Mucosa of descending colon (tissue), 3 donors: ENCODE measurements around the gene AGPS. TPM values are rescaled to one million over a fixed set of nuclear protein-coding genes. Genes with fewer than 3 reads are reported as not detected.

ENCODE experiments used
- ATAC-seq: fragments of 200-7000 bp; cut with Tn5 transposase; one replicate; pipeline ENCODE4 v1.9.1; 2020; ENCODE audit warnings: mild to moderate bottlenecking, moderate library complexity
- DNase-seq, 3 donors: peaks; one replicate each; pipeline ENCODE4 v3.0.0-alpha.2; 2020
- H3K36me3 ChIP-seq: fragments of 200-600 bp; one replicate; pipeline ENCODE4 v1.8.0; 2021; ENCODE audit warnings: low read depth, mild to moderate bottlenecking
- H3K4me1 ChIP-seq: fragments of 200-600 bp; one replicate; pipeline ENCODE4 v1.8.0; 2021; ENCODE audit warnings: low read depth, mild to moderate bottlenecking
- H3K4me3 ChIP-seq: fragments of 200-600 bp; one replicate; pipeline ENCODE4 v1.8.0; 2021; ENCODE audit warnings: mild to moderate bottlenecking
- H3K9me3 ChIP-seq: fragments of 200-600 bp; one replicate; pipeline ENCODE4 v1.8.0; 2021; ENCODE audit warnings: mild to moderate bottlenecking
- CTCF ChIP-seq: fragments of 200-600 bp; IDR thresholded peaks from one replicate; pipeline ENCODE4 v1.8.0; 2022; ENCODE audit warnings: antibody characterized with exemption, mild to moderate bottlenecking
- intact Hi-C, 2 donors: fragments of 100-400 bp; cut with DNase I in 1 of 2; cut with micrococcal nuclease in 1 of 2; formaldehyde crosslinking; loops; one replicate each; pipeline versions ENCODE4 v1.11.0 to v1.11.1; 2022; cut with DNase I, micrococcal nuclease
- total RNA-seq, 3 donors: library from RNA; stranded (reverse); fragmentation: NEBNext Ultra II Directional in 2 of 3; extraction: Animal tissue kit (Norgen Biotek cat#: 25700) in 2 of 3; gene quantifications; one replicate each; pipeline versions ENCODE4 v1.2.1 to v1.2.4, GENCODE V29; 2021 to 2023
- donor health status: DM: no; HTN: no; CAD: no; lungs with moderate emphysema.
- donor health status: DM: no; HTN: no; CAD: no.
- donor health status: DM: no; HTN: yes; CAD: no.

AGPS gene
- total RNA-seq, 3 donors from 2014 or later, result 43.0 to 58.4 (median 48.7) TPM

- intact Hi-C loops, result no loop called here
- Histone ChIP-seq H3K9me3 (no peaks in the 10 kb centered on the region), H3K36me3 (no peaks in the 10 kb centered on the region), H3K4me1 (no peaks in the 10 kb centered on the region), H3K4me3 (no peak overlapping the region)
- ATAC-seq (no peak), DNase-seq (no peak)
- TF ChIP-seq CTCF, result no peak
Measured at GRCh38 chr2:177584030-177584692, 191.6 kb downstream of the AGPS start.

- Histone ChIP-seq H3K9me3 (no peaks in the 10 kb centered on the region), H3K36me3 (no peaks in the 10 kb centered on the region), H3K4me1 (no peaks in the 10 kb centered on the region), H3K4me3 (no peak overlapping the region)
- ATAC-seq (peak; percentile 86), DNase-seq (no peak)
- no peak for TF ChIP-seq CTCF
- intact Hi-C loops, result no loop called here
Measured at GRCh38 chr2:177585234-177585863, 192.8 kb downstream of the AGPS start.

GRCh38 chr2:177586154-177586553 is 193.6 kb downstream of the AGPS start:
- ATAC-seq (no peak), DNase-seq (no peak)
- intact Hi-C loops, result no loop called here
- H3K36me3 ChIP-seq, result no peaks in the 10 kb centered on the region
- TF ChIP-seq CTCF, result no peak
- H3K4me1 ChIP-seq, result no peaks in the 10 kb centered on the region
- H3K4me3 ChIP-seq, result no peak overlapping the region
- H3K9me3 ChIP-seq, result no peaks in the 10 kb centered on the region

GRCh38 chr2:177587371-177587770 is 194.8 kb downstream of the AGPS start:
- no peaks in the 10 kb centered on the region for H3K4me1 ChIP-seq
- H3K4me3 ChIP-seq, result no peak overlapping the region
- no peak for DNase-seq
- intact Hi-C loops, result no loop called here
- ATAC-seq, result no peak
- no peaks in the 10 kb centered on the region for H3K36me3 ChIP-seq
- TF ChIP-seq CTCF, result no peak
- no peaks in the 10 kb centered on the region for H3K9me3 ChIP-seq

- DNase-seq, result no peak
- H3K4me3 ChIP-seq, result no peak overlapping the region
- TF ChIP-seq CTCF, result no peak
- H3K9me3 ChIP-seq, result no peaks in the 10 kb centered on the region
- ATAC-seq, result no peak
- H3K36me3 ChIP-seq, result no peaks in the 10 kb centered on the region
- intact Hi-C loops, result no loop called here
- H3K4me1 ChIP-seq, result no peaks in the 10 kb centered on the region
Measured at GRCh38 chr2:177588671-177589070, 196.1 kb downstream of the AGPS start.
